Left ventricle myocardium inferior (tissue), 1 donor: ENCODE data around the gene TBCC. TPM values are rescaled to one million over a fixed set of nuclear protein-coding genes. Genes with fewer than 3 reads are reported as not detected.

Experiments used
- DNase-seq: peaks from one replicate; pipeline ENCODE4 v3.0.0-alpha.2; 2020
- H3K27ac ChIP-seq: fragments of 200-600 bp; replicated peaks from 2 replicates; pipeline ENCODE4 v1.8.0; 2021
- H3K27me3 ChIP-seq: fragments of 200-600 bp; 2 replicates; pipeline ENCODE4 v1.8.0; 2021; ENCODE audit warnings: low read depth
- H3K36me3 ChIP-seq: fragments of 200-600 bp; 2 replicates; pipeline ENCODE4 v1.8.0; 2021
- H3K4me1 ChIP-seq: fragments of 200-600 bp; 2 replicates; pipeline ENCODE4 v1.8.0; 2021
- H3K4me3 ChIP-seq: fragments of 200-600 bp; 2 replicates; pipeline ENCODE4 v1.8.0; 2021; ENCODE audit warnings: mild to moderate bottlenecking, moderate library complexity
- H3K9me3 ChIP-seq: fragments of 200-600 bp; replicated peaks from 2 replicates; pipeline ENCODE4 v1.8.0; 2021
- CTCF ChIP-seq: fragments of 200-600 bp; IDR thresholded peaks from 2 replicates; pipeline ENCODE4 v1.8.0; 2021; ENCODE audit warnings: antibody characterized with exemption, mild to moderate bottlenecking, borderline replicate concordance
- intact Hi-C: fragments of 100-400 bp; cut with micrococcal nuclease; formaldehyde crosslinking; loops from one replicate; pipeline ENCODE4 v1.11.0; 2022
- total RNA-seq: library from RNA; stranded (reverse); fragmentation: NEBNext Ultra II Directional; extraction: Animal tissue kit (Norgen Biotek cat#: 25700); gene quantifications from one replicate; pipeline ENCODE4 v1.2.1, GENCODE V29; 2021
- donor health status: DM: no; HTN: yes; CAD: no; lungs with severe emphysema.

The TBCC gene
- total RNA-seq, 1 donor from 2014 or later = 12.8 TPM

GRCh38 chr6:42726026-42726425 lies 19.9 kb downstream of the TBCC start:
- H3K4me1 ChIP-seq = peaks cover 17% of the 10 kb centered on the region
- H3K27me3 ChIP-seq = no peaks in the 10 kb centered on the region
- H3K9me3 ChIP-seq = no peaks in the 10 kb centered on the region
- H3K36me3 ChIP-seq = no peaks in the 10 kb centered on the region
- no peak for DNase-seq
- no peak for TF ChIP-seq CTCF
- intact Hi-C loops = loop anchor here (5.0 kb wide), 1 partner anchor 64 kb away; no protein-coding TSS in a partner anchor
- peak overlapping the region; percentile 72 for H3K4me3 ChIP-seq
- peak overlapping the region; percentile 86 for H3K27ac ChIP-seq

GRCh38 chr6:42724825-42725224 lies 21.1 kb downstream of the TBCC start:
- Histone ChIP-seq H3K36me3 (no peaks in the 10 kb centered on the region), H3K4me3 (no peak overlapping the region), H3K27ac (no peak overlapping the region), H3K9me3 (no peaks in the 10 kb centered on the region), H3K4me1 (peaks cover 17% of the 10 kb centered on the region), H3K27me3 (no peaks in the 10 kb centered on the region)
- TF ChIP-seq CTCF = no peak
- DNase-seq = no peak
- intact Hi-C loops = loop anchor here (5.0 kb wide), 1 partner anchor 63 kb away; no protein-coding TSS in a partner anchor

- Histone ChIP-seq H3K9me3 (no peaks in the 10 kb centered on the region), H3K4me1 (peaks cover 17% of the 10 kb centered on the region), H3K27ac (no peak within 1 kb of the TSS), H3K4me3 (no peak within 1 kb of the TSS), H3K27me3 (no peaks in the 10 kb centered on the region), H3K36me3 (no peaks in the 10 kb centered on the region)
- TF ChIP-seq CTCF = no peak
- DNase-seq = no peak
- intact Hi-C loops = no loop called here
These were observed 23.4 kb downstream of the TBCC start, which contains the start of gene PRPH2 for GRCh38 chr6:42722497-42722896. PRPH2 (minus strand) TSS chr6:42722597; CDS start chr6:42722334, 263 bp downstream.

GRCh38 chr6:42720739-42721138 lies 25.2 kb downstream of the TBCC start:
- intact Hi-C loops = no loop called here
- H3K4me1 ChIP-seq = peaks cover under 1% of the 10 kb centered on the region
- no peak overlapping the region for H3K4me3 ChIP-seq
- H3K27ac ChIP-seq = no peak overlapping the region
- H3K27me3 ChIP-seq = no peaks in the 10 kb centered on the region
- no peaks in the 10 kb centered on the region for H3K36me3 ChIP-seq
- TF ChIP-seq CTCF = no peak
- no peaks in the 10 kb centered on the region for H3K9me3 ChIP-seq
- no peak for DNase-seq

GRCh38 chr6:42715871-42716270 lies 30.0 kb downstream of the TBCC start:
- intact Hi-C loops = no loop called here
- TF ChIP-seq CTCF = no peak
- Histone ChIP-seq H3K9me3 (peaks cover 15% of the 10 kb centered on the region), H3K36me3 (peaks cover 5% of the 10 kb centered on the region), H3K4me1 (no peaks in the 10 kb centered on the region), H3K27me3 (no peaks in the 10 kb centered on the region), H3K27ac (no peak overlapping the region), H3K4me3 (no peak overlapping the region)
- no peak for DNase-seq
